Stimulated activated CD8-positive, alpha-beta memory T cell treated with anti-CD3 and anti-CD28 coated beads, Interleukin-7, amount 100 ng/mL, for 4 hours (primary cell): ENCODE measurements around the gene ARL6IP4.

Source experiments
- DNase-seq, 2 donors: peaks; one replicate each; pipeline ENCODE4 v3.0.0-alpha.2; 2020; ENCODE audit warnings: low read depth in 2 of 2

ARL6IP4 gene

DNA sequence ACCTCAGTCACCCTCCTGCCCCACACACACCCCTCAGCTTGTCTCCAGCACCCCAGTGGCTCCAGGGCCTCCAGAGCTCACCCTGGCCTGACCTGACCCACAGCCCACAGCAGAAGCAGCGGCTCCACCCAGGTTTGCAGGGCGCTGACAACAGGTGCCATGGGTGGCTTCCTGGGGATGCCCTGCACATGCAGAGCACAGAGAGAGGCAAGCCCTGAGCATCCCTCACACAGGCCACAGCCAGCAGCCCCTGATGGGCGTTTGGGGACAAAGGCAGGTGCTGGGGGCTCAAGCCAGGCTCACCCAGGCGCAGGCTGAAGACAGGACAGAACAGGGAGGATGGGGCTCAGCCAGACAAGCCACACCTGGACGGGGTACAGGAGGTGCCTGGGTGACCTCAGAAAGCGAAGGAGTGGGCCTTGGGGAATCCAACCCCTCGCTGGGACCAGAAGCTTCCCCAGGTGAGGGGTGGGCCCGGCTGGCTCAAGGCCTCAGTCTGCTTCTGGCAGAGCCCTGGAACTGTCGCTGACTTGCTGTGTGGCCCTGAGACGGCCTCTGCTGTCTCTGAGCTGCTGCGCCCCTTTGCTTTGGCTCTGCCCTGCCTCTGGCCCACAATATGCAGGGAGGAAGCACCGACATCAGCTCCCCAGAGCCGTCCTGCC lies 10.6 kb downstream of the ARL6IP4 start:
- no peak for DNase-seq

GRCh38 chr12:122991623-122992275 lies 11.3 kb downstream of the ARL6IP4 start:
- DNase-seq = no peak

GRCh38 chr12:122992386-122992785 lies 11.9 kb downstream of the ARL6IP4 start:
- DNase-seq = no peak

DNA sequence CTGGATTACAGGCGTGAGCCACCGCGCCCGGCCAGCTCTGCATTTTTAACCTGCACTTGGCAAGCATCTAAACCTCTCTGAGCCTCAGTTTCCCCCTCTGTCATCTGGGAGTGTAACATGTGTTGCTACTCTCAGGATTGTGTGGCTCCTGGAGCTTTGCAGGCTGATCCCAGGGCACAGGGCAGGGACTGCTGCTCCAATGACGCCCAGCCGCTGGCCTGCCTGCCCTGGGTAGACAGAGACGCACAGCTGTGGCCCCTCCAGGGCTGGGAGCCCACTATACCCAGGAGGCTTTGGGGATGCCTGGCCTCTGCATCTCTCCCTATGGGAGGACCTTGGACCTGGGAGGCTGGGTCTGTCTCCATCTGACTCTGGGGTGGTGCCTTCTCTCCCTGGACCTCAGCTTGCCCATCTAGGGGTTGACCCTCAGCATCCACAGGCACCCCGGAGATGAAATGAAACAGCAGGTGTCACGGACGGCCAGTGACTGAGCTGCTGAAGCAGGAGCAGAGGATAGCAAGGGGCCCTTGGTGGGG lies 13.7 kb downstream of the ARL6IP4 start:
- DNase-seq = no peak

DNA sequence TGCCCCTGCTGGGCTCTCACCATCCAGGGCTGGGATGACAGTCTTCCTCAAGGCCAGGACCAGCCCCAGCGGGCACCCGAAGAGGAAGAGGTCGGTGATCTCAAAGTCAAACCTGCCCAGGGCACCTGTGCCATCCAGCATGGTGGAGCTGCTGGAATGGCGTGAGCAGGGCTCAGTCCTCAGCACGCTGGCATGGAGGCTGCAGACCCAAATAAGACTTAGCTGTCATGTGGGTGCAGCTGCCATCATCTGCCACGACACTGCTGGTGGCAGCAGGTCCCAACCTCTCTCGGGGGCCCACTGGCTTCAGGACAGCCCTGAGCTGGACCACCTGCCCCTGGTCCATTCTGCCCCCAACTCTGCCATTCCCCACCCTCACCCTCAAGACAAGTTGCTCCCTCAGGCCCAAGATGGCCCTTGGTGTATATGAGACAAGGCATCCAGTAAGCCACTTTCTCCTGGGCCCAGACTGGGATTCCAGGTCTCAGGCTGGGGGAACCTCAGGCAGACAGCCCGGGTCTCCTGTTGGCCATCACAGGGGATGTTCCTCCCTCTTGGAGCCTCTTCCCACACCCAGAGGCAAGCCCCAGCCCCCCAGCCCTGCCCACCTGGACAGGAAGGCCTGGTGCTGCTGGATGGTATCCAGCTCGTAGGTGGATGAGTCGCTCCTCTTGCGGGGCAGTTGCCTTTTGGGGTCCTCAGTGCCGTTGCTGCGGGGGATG lies 14.5 kb downstream of the ARL6IP4 start:
- no peak for DNase-seq

DNA sequence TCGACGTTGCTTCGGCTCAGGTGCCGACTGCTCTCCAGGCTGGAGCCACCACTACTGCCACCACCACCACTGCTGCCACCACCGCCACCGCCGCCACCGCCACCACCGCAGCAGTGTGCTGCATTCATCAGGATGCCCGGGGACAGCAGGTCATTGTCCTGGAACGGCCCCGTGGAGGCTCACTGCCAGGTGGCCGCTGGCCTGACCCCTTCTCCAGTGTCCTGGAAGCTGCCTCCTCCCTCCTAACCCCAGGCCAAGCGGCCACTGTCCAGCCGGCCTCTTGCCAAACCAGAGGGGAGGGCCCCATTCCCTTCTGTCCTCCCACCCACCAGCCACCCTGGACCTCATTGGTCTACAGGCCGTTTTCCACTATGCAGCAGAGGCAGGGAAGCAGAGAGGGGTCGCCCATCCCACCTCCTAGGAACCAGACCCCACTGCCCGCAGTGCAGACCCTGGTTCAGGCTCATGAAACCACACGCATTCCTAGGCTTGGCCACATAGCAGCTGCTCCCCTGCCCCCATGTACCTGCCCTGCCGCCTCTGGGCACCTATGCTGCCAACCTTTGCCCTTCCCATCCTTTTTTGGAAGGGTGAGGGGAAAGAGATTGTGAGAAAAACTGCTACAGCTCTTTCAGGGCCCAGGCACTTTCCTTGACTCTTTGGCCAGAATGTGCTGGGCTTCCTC lies 15.2 kb downstream of the ARL6IP4 start:
- DNase-seq = no peak

DNA sequence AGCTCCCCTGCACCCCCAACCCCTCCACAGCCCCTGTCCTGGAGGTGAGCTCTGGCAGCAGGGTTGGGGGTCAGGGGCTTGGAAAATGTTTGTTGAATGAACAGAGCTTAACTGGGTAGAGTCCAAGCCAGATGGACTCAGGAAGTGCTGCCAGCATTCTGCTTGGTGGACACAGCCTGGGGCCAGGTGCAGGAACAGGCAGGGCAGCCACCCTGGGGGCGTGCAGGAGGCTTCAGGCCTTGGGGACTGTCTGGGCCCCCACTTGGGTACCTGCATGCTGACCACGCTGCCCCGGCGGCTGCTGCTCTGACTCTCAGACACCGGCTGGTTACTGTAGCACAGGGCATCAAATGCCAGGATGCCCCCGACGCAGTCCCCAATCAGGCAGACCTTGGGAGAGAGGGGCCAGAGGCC lies 15.7 kb downstream of the ARL6IP4 start:
- DNase-seq = no peak

- no peak for DNase-seq
Measured at GRCh38 chr12:122996621-122997342, 16.3 kb downstream of the ARL6IP4 start.

DNA sequence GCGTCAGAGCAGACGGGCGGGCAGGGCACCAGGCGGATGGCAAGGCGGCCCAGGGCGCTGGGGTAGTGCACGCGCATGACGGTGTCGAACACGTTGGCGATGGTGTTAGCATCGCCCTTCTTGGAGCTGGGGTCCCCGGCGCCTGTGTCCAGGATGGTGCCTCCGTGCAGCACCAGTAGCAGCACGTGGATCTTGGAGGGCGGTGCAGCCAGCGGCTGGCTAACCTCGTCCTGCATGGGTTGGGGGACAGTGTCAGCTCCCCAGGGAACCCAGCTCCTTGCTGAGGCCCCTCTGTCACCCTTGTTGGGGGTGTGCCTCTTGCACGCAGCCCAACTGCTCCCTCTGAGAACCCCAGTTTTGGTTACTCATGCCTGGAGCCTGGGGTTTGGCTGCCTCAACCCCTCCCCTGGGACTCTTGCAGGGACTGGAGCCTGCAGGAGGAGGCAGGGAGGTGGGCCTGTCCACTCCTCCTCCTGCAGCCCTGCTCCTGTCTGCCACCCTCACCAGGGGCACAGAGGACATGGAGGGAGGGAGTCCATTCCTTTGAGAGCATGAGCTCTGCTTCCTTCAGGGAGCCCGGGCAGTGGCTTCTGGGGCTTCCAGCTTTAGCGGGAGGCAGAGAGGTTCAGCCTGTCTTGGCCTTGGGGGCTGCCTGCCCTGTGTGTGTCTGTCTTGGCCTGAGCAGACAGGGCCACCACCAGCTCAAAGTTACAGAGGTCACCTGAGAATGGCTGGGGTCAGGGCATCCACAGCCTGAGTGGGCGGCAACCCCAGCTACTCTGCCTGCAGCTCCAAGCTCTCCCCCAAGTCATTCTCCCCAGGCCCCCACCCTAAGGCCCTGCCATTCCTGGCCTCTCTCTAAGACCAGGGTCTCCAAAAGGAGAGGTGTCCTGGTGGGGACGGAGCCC lies 17.1 kb downstream of the ARL6IP4 start:
- no peak for DNase-seq

GRCh38 chr12:122998316-122998715 lies 17.8 kb downstream of the ARL6IP4 start:
- DNase-seq = no peak

- no peak for DNase-seq
Measured at GRCh38 chr12:122999196-122999946, 18.9 kb downstream of the ARL6IP4 start.

DNA sequence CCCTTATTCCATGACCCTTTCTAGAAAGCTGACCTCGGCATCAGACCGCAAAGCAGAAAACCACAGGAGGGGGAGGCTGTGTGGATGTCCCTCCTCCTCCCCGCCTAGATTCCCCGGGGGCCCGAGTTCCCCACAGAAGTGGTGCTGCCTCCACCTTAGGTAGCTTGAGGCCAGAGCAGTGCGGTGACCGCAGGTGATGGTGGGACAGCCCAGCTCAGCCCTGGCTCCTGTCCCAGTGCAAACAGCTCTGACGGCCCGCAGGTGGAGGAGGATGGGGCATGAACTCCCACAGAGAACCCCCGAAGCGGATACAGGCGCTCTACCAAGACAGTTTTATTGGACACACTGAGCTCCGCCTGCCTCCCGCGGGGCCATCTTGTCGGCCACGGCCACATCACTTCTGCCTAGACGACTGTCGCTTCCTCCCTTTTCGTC lies 19.5 kb downstream of the ARL6IP4 start:
- no peak for DNase-seq

DNA sequence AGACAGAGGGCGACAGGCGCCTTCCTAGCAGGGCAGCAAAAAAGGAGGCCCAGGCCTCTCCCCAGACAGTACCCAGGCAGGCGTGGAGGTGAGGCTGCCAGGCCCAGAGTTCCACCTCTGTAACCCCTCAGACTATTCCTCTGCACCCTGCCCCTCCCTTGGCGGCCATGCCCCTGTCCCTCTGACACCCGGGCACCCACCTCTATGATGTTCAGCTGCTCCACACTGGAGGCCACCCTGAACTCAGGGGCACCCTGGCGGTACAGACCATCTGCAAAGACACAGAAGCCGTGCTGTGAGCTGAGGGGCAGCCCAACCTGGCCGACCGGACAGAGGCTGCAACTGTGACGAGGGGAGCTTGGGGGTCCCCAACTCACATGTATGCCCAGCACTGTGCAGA lies 20.1 kb downstream of the ARL6IP4 start:
- DNase-seq = no peak

GRCh38 chr12:123001464-123001863 lies 21.0 kb downstream of the ARL6IP4 start:
- no peak for DNase-seq

DNA sequence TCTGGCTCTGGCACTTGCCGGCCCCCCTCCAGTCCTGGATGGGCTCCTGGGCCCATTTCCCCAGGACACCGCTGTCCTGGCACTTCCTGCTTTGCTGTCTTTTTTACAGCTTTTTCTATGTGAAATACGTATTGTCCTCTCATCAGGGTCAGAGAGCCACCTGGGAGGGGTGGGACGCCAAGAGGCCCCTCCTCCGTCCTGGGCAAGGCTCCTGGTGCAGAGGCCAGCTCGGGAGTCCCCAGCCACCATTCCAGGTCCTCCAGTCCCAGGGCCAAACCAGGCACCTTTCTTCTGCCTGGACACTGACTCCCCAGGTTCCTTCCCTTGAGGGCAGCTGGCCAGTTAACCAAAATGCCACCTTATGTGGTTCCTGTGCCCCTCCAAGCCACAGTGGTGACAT lies 22.8 kb downstream of the ARL6IP4 start:
- DNase-seq = no peak

DNA sequence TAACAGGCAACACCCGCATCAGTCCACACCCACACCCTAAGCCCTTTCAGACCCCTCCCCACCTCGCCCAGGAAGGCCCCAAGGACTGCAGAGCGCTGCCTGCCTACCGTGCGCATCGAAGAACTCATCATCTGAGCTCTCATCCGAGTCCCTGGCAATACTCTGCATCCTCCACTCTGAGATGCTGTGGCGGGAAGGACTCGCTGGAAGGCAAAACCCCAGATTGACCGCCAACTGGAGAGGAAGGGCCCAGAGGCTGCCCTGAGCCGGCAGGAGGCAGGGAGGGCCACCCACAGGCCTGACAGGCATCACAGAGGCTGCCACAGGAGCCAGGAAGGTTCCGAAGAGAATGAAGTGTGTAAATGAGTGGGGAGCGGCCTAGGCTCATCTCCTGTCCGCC lies 23.8 kb downstream of the ARL6IP4 start:
- no peak for DNase-seq

GRCh38 chr12:123005081-123005626 lies 24.7 kb downstream of the ARL6IP4 start:
- no peak for DNase-seq

DNA sequence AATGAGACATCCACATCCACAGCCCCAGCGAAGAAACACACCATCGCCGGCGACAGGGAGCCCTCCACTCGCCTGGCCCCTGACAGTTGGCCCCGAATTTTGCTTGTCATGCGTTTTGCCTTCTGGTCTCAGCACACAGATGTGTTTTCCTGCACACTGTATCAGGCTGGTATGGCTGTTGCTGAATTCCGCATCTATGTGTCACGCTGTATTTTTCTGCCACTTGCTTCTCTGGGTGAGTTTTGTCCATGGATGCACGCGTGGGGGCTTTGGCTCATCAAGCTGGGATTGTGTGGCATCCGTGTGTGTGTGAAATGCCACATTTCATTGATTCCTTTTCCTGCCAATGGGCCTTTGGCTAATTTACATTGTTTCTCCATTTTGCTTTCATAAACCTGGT lies 26.5 kb downstream of the ARL6IP4 start:
- no peak for DNase-seq

- no peak for DNase-seq
Measured at GRCh38 chr12:123010110-123010509, 29.6 kb downstream of the ARL6IP4 start.
